Heart right ventricle (tissue), 16 donors: ENCODE results near the gene IQSEC1. TPM values are rescaled to one million over a fixed set of nuclear protein-coding genes. Genes with fewer than 3 reads are reported as not detected.

Experiments
- ATAC-seq, 8 donors: fragments of 200-7000 bp; cut with Tn5 transposase; one replicate each; pipeline ENCODE4 v1.9.1; 2020; ENCODE audit warnings: mild to moderate bottlenecking in 8 of 8, moderate library complexity in 8 of 8, moderate number of reproducible peaks in 1 of 8
- DNase-seq, 2 donors: peaks; one replicate each; pipeline ENCODE4 v3.0.0-alpha.2; 2020
- H3K27ac ChIP-seq, 10 donors: fragments of 200-600 bp; sonication (generic) in 2 of 10; one replicate each; pipeline versions ENCODE4 v1.5.0 to v1.8.0; 2020 to 2022; ENCODE audit warnings: mild to moderate bottlenecking in 3 of 10
- H3K27me3 ChIP-seq, 7 donors: fragments of 200-600 bp; one replicate each; pipeline ENCODE4 v1.8.0; 2021 to 2022; ENCODE audit warnings: mild to moderate bottlenecking in 2 of 7
- H3K36me3 ChIP-seq, 9 donors: fragments of 200-600 bp; sonication (generic) in 1 of 9; one replicate each; pipeline versions ENCODE4 v1.5.0 to v1.8.0; 2020 to 2022; ENCODE audit warnings: mild to moderate bottlenecking in 2 of 9
- H3K4me1 ChIP-seq, 9 donors: fragments of 200-600 bp; sonication (generic) in 1 of 9; one replicate each; pipeline versions ENCODE4 v1.5.0 to v1.8.0; 2020 to 2022; ENCODE audit warnings: mild to moderate bottlenecking in 4 of 9
- H3K4me3 ChIP-seq, 10 donors: fragments of 200-600 bp; sonication (generic) in 2 of 10; one replicate each; pipeline versions ENCODE4 v1.5.0 to v1.8.0; 2020 to 2022; ENCODE audit warnings: mild to moderate bottlenecking in 7 of 10, moderate library complexity in 2 of 10
- H3K9me3 ChIP-seq, 11 donors: fragments of 200-600 bp in 10 of 11; sonication (generic) in 2 of 11; one replicate each; pipeline versions ENCODE4 v1.5.0 to v1.8.0; 2013 to 2022; ENCODE audit warnings: mild to moderate bottlenecking in 2 of 11, control low read depth in 1 of 11, moderate library complexity in 1 of 11
- CTCF ChIP-seq, 9 donors: fragments of 200-600 bp; sonication (generic) in 2 of 9; IDR thresholded peaks; one replicate each; pipeline versions ENCODE4 v1.5.0 to v1.8.0; 2021 to 2022; ENCODE audit warnings: antibody characterized with exemption in 9 of 9, mild to moderate bottlenecking in 5 of 9, moderate library complexity in 1 of 9
- WGBS, 2 donors: extraction: QIAGEN DNeasy Blood & Tissue Kit; methylation state at CpG; one replicate each; pipeline ENCODE4 v1.1.7; 2013; ENCODE audit warnings: inconsistent platforms in 1 of 2; 5-methylcytosine and 5-hydroxymethylcytosine counted together
- intact Hi-C, 10 donors: fragments of 100-400 bp; cut with DNase I; formaldehyde crosslinking; loops; one replicate each; pipeline versions ENCODE4 v1.11.1 to v1.14.2; 2022
- polyA plus RNA-seq, 2 donors: library from polyadenylated mRNA; stranded (reverse); fragments of 200-250 nt; gene quantifications; one replicate each; pipeline ENCODE4 v1.2.3, GENCODE V29; 2013
- total RNA-seq, 10 donors: library from RNA; stranded (reverse); fragmentation: NEBNext Ultra II Directional in 3 of 10; extraction: Animal tissue kit (Norgen Biotek cat#: 25700) in 3 of 10; gene quantifications; one replicate each; pipeline versions ENCODE4 v1.2.1 to v1.2.4, GENCODE V29; 2021 to 2023
- donor health status: Arrhythmogenic right ventricular cardiomyopathy.
- donor health status: ischemic (EF 13 %, LVEDD 7.1; RV severe dilation, severe dysfunction).
- donor health status: healthy with polysubstance abuse.
- donor health status: DM: no; HTN: yes; CAD: no.
- donor health status: DM: no; HTN: no; CAD: no.
- donor health status: ischemic (EF 25% LVEDD 6.9; RV normal size, moderate dysfunction).
- donor health status: ischemic (EF 25% LVEDD 5.7; RV mildly dilated, moderate dysfunction).
- donor health status: healthy.
- donor health status: DM: yes; HTN: yes; CAD: no.
- donor health status: Ischemic cardiomyopathy.
- donor health status: ischemic (EF 35%, LVEDD 5.7; RV mildly dilated, moderate dysfunction).
- donor health status: nonischemic (EF 11% LVEDD 7.7; RV severe dilation, severe dysfunction).
- donor health status: DM: yes; HTN: yes; CAD: no.
- donor health status: PGD.
- donor health status: ischemic (EF 29% LVEDD 5.4; RV normal size, mild dysfunction).
- donor health status: nonischemic (EF 23%, LVEDD 6.1; RV moderate dilation, normal function).

Gene IQSEC1
- total and polyA plus RNA-seq, 12 donors = 13.1 to 73.9 (median 60.4) TPM

GRCh38 chr3:13095408-13095937, 22.2 kb upstream of the IQSEC1 start:
- Histone ChIP-seq H3K27ac (no peak overlapping the region), H3K4me3 (no peak overlapping the region), H3K36me3 (no peaks in the 10 kb centered on the region), H3K9me3 (no peaks in the 10 kb centered on the region), H3K27me3 (no peaks in the 10 kb centered on the region), H3K4me1 (peaks cover 0 to 24% (median 15%) of the 10 kb centered on the region in 9 donors)
- no peak for TF ChIP-seq CTCF (IDR thresholded peaks at IDR 0.05)
- DNase-seq = no peak
- WGBS, 2 donors = 32 to 34% methylated on average over 21 of the region's 21 CpGs
- intact Hi-C loops = loop anchor here in 3 of 10 donors (10.0 kb wide), 3 partner anchors 99 to 559 kb away; no protein-coding TSS in a partner anchor
- peak in 1 of 8 donors; percentile 5 for ATAC-seq

GRCh38 chr3:13093687-13094086, 20.5 kb upstream of the IQSEC1 start:
- intact Hi-C loops = loop anchor here (2.0 to 10.0 kb wide), 12 partner anchors 101 to 561 kb away; no protein-coding TSS in a partner anchor
- no peak for TF ChIP-seq CTCF (IDR thresholded peaks at IDR 0.05)
- Histone ChIP-seq H3K27me3 (no peaks in the 10 kb centered on the region), H3K36me3 (no peaks in the 10 kb centered on the region), H3K27ac (no peak overlapping the region), H3K4me1 (peaks cover 0 to 24% (median 15%) of the 10 kb centered on the region in 9 donors), H3K9me3 (no peaks in the 10 kb centered on the region), H3K4me3 (no peak overlapping the region)
- no peak for ATAC-seq
- DNase-seq = no peak
- WGBS, 2 donors = 72 to 76% methylated on average over 10 of the region's 10 CpGs

GRCh38 chr3:13092621-13093617, 19.7 kb upstream of the IQSEC1 start:
- Histone ChIP-seq H3K27ac (peak overlapping the region in 6 of 10 donors; percentile 14 to 78 (median 41)), H3K4me3 (peak overlapping the region in 5 of 10 donors; percentile 8 to 32 (median 13)), H3K27me3 (no peaks in the 10 kb centered on the region), H3K4me1 (peaks cover 0 to 24% (median 15%) of the 10 kb centered on the region in 9 donors), H3K9me3 (no peaks in the 10 kb centered on the region), H3K36me3 (no peaks in the 10 kb centered on the region)
- intact Hi-C loops = loop anchor here (1.0 to 10.0 kb wide), 15 partner anchors 102 to 562 kb away; no protein-coding TSS in a partner anchor
- DNase-seq = peak; percentile 78 to 87
- no peak for TF ChIP-seq CTCF (IDR thresholded peaks at IDR 0.05)
- WGBS, 2 donors = 55 to 57% methylated on average over 23 of the region's 23 CpGs
- peak; percentile 64 to 91 (median 78) for ATAC-seq

GRCh38 chr3:13091898-13092611, 18.8 kb upstream of the IQSEC1 start:
- Histone ChIP-seq H3K9me3 (no peaks in the 10 kb centered on the region), H3K27me3 (no peaks in the 10 kb centered on the region), H3K27ac (peak overlapping the region in 6 of 10 donors; percentile 3 to 78 (median 37)), H3K4me1 (peaks cover 0 to 24% (median 15%) of the 10 kb centered on the region in 9 donors), H3K4me3 (peak overlapping the region in 5 of 10 donors; percentile 8 to 32 (median 13)), H3K36me3 (no peaks in the 10 kb centered on the region)
- intact Hi-C loops = loop anchor here (1.0 to 10.0 kb wide), 15 partner anchors 103 to 563 kb away; no protein-coding TSS in a partner anchor
- DNase-seq (peak; percentile 86 to 89), ATAC-seq (peak; percentile 75 to 89 (median 82))
- peak; percentile 92 to 98 (median 97) for TF ChIP-seq CTCF (IDR thresholded peaks at IDR 0.05)
- 26 to 28% methylated on average over 20 of the region's 20 CpGs for WGBS, 2 donors
